ENCODE measurements around the gene TAF11L11. TPM values are rescaled to one million over a fixed set of nuclear protein-coding genes. Genes with fewer than 3 reads are reported as not detected.

Gene TAF11L11
- total RNA-seq, 1 experiment from 2014 or later: not detected

Other genes starting within 250 kb of the TAF11L11 start
- not detected in 2 replicates for gene TAF11L2, start 106.0 kb upstream of the TAF11L11 start, total RNA-seq (2014; rRNA removed; shearing (Covaris generic))
- not detected in 2 replicates for gene TAF11L3, start 85.8 kb upstream of the TAF11L11 start, total RNA-seq (2014; rRNA removed; shearing (Covaris generic))
- gene TAF11L4, start 82.4 kb upstream of the TAF11L11 start, total RNA-seq (2014; rRNA removed; shearing (Covaris generic)): not detected in 2 replicates
- gene TAF11L5, start 78.9 kb upstream of the TAF11L11 start, total RNA-seq (2014; rRNA removed; shearing (Covaris generic)): not detected in 2 replicates
- not detected in 2 replicates for gene TAF11L6, start 75.5 kb upstream of the TAF11L11 start, total RNA-seq (2014; rRNA removed; shearing (Covaris generic))
- gene TAF11L7, start 18.4 kb upstream of the TAF11L11 start, total RNA-seq (2014; rRNA removed; shearing (Covaris generic)): not detected in 2 replicates
- gene TAF11L8, start 13.2 kb upstream of the TAF11L11 start, total RNA-seq (2014; rRNA removed; shearing (Covaris generic)): not detected in 2 replicates
- gene TAF11L9, start 9.8 kb upstream of the TAF11L11 start, total RNA-seq (2014; rRNA removed; shearing (Covaris generic)): not detected in 2 replicates
- gene TAF11L10, start 6.4 kb upstream of the TAF11L11 start, total RNA-seq (2014; rRNA removed; shearing (Covaris generic)): not detected in 2 replicates
- 0.10 and 0.31 TPM in 2 replicates for gene TAF11L12, start 6.2 kb downstream of the TAF11L11 start, total RNA-seq (2014; rRNA removed; shearing (Covaris generic))
- gene TAF11L13, start 27.9 kb downstream of the TAF11L11 start, total RNA-seq (2014; rRNA removed; shearing (Covaris generic)): not detected in 2 replicates
- not detected in 2 replicates for gene TAF11L14, start 30.3 kb downstream of the TAF11L11 start, total RNA-seq (2014; rRNA removed; shearing (Covaris generic))

Data from G401 (cell line).